ENCODE measurements around the gene ALK. TPM values are rescaled to one million over a fixed set of nuclear protein-coding genes. Genes with fewer than 3 reads are reported as not detected.

ALK gene
- total and polyA plus RNA-seq, 3 experiments from 2014 or later: not detected

DNA sequence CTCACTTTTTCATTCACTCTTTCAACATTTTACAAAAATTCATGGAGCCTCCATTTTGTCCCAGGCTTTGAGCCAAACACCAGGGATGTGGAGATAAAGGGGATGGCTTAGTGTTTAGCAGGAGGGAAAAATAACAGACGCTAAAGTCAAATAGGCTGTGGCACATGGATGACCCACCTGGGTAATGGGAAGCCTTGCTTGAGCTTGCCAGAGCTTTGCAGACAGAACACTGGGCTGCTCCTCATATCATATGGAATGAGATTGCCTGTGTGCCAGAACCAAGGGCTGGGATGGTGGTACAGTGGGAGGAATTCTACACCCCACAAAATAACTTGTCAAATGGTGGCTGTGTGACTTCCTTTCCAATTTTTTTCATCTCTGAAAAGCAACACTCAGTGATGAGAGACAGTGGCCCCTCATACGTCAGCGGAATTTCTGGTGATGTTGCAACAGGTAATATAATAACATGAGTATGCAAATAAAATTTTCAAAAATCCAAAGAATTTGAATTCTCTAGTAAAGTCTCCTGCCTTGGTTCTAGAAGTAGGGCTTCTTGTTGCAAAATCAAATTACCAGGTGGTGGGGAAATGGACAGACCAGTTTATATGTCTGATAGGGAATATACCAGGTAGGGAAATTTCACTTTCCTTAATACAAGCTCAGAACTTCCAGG is 553.3 kb downstream of the ALK start:
- Histone ChIP-seq H3K36me3 (ENCODE audit: insufficient read depth, low read length) (no peaks in the 10 kb centered on the region), H3K27ac (ENCODE audit: low read depth, low read length) (no peak overlapping the region), H3K4me1 (ENCODE audit: insufficient read depth, low read length) (no peaks in the 10 kb centered on the region), H3K27me3 (ENCODE audit: insufficient read depth, low read length, poor library complexity, severe bottlenecking) (no peaks in the 10 kb centered on the region), H3K4me3 (ENCODE audit: low read length) (no peak overlapping the region), H3K9me3 (ENCODE audit: low read length) (no peaks in the 10 kb centered on the region)
- peaks cover 13 to 56% of the 10 kb centered on the region in 2 donors for H3K27me3 Mint-ChIP-seq
- no peaks in the 10 kb centered on the region for H3K9me3 Mint-ChIP-seq
- no peak overlapping the region for H3K4me3 Mint-ChIP-seq
- DNase-seq: no peak
- CTCF ChIA-PET: no interaction called here
- H3K4me1 Mint-ChIP-seq: no peaks in the 10 kb centered on the region
- POLR2A ChIA-PET: no interaction called here
- H3K36me3 Mint-ChIP-seq: no peaks in the 10 kb centered on the region
- no peak overlapping the region for H3K27ac Mint-ChIP-seq

DNA sequence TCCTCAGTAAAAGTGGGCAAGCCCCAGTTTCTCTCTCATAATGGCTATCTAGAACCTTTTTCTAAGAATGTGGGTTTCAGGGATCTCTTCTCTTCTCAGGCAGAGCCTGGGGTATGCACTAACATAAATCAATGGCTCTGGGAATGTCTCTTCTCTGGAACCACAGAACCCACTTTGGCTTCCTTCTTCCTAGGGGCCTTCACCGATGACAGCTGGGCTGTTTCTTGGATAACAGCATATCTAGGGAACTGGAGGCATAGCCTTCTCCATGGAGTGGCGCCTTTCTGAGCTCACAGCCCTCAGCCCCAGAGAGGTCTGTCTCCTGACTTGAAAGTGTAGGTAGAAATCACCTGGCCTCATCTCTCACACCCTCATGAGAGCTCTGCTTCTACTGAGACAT is 558.3 kb downstream of the ALK start:
- Mint-ChIP-seq H3K36me3 (no peaks in the 10 kb centered on the region), H3K4me3 (peak overlapping the region in 1 of 7 donors; percentile 5), H3K27ac (peak overlapping the region in 1 of 8 donors; percentile 41), H3K4me1 (no peaks in the 10 kb centered on the region), H3K27me3 (peaks cover 11 to 42% of the 10 kb centered on the region in 2 donors), H3K9me3 (no peaks in the 10 kb centered on the region)
- POLR2A ChIA-PET: no interaction called here
- no peaks in the 10 kb centered on the region for H3K27me3 ChIP-seq (ENCODE audit: insufficient read depth, low read length, poor library complexity, severe bottlenecking)
- no peaks in the 10 kb centered on the region for H3K9me3 ChIP-seq (ENCODE audit: low read length)
- H3K27ac ChIP-seq (ENCODE audit: low read depth, low read length): no peak overlapping the region
- DNase-seq: no peak
- H3K4me3 ChIP-seq (ENCODE audit: low read length): no peak overlapping the region
- no peaks in the 10 kb centered on the region for H3K36me3 ChIP-seq (ENCODE audit: insufficient read depth, low read length)
- H3K4me1 ChIP-seq (ENCODE audit: insufficient read depth, low read length): no peaks in the 10 kb centered on the region
- CTCF ChIA-PET: no interaction called here

DNA sequence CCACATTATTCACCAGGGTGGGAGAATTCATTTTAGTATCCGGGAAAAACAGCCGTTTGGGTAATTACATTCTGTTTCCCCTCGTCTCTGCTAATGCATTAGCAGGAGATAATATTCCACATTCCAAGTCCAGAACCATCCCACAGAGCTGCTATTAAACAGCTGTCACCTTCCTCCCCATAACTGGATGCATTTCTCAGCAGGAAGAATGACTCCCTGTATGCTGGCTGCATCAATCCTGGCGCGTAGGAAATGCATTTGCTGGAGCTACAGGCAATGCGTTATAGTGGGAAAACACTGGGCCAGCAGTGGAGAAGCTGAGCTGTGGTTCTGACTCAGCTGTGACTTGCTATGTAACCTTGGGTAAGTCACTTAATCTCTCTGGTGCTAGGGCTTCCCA is 560.2 kb downstream of the ALK start:
- Histone ChIP-seq H3K9me3 (ENCODE audit: low read length) (no peaks in the 10 kb centered on the region), H3K4me3 (ENCODE audit: low read length) (no peak overlapping the region), H3K36me3 (ENCODE audit: insufficient read depth, low read length) (no peaks in the 10 kb centered on the region), H3K4me1 (ENCODE audit: insufficient read depth, low read length) (no peaks in the 10 kb centered on the region), H3K27me3 (ENCODE audit: insufficient read depth, low read length, poor library complexity, severe bottlenecking) (no peaks in the 10 kb centered on the region), H3K27ac (ENCODE audit: low read depth, low read length) (no peak overlapping the region)
- H3K27me3 Mint-ChIP-seq: peaks cover 8 to 37% of the 10 kb centered on the region in 2 donors
- DNase-seq: no peak
- H3K9me3 Mint-ChIP-seq: no peaks in the 10 kb centered on the region
- H3K36me3 Mint-ChIP-seq: no peaks in the 10 kb centered on the region
- H3K4me1 Mint-ChIP-seq: no peaks in the 10 kb centered on the region
- no peak overlapping the region for H3K27ac Mint-ChIP-seq
- POLR2A ChIA-PET: no interaction called here
- no peak overlapping the region for H3K4me3 Mint-ChIP-seq
- CTCF ChIA-PET: no interaction called here

DNA sequence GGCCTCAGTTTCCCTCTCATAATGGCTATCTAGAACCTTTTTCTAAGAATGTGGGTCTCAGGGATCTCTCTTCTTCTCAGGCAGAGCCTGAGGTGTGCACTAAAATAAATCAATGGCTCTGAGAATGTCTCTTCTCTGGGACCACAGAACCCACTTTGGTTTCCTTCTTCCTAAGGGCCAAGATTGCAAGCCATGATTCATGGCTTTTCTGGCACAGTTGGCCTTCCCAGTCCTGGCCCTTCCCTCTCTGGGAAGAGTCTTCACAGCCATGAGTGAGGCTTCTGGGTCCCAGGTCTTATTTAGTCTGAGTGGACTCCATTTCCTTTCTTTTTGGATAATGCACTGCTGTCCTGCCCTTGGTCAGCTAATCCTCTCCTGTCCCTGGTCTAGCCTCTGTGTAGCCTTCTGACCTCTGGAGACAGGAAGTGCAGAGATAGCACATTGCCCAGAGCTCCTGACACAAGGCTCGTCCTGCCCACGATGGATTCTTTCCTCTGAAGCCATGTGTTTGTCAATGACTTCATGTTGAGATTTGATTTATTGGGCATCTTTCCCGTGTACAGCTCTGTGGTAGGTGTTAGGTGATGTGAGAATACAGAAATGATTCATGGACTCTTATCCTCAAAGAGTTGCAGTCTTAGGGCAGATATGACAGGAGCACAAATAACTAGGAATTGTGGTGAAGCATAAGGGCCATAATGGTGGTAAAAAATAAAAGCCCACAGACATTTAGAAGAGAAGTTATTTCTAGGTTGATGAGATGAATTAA is 561.2 kb downstream of the ALK start:
- H3K4me1 ChIP-seq (ENCODE audit: insufficient read depth, low read length): no peaks in the 10 kb centered on the region
- no peak overlapping the region for H3K4me3 ChIP-seq (ENCODE audit: low read length)
- no peaks in the 10 kb centered on the region for H3K9me3 ChIP-seq (ENCODE audit: low read length)
- CTCF ChIA-PET: no interaction called here
- no peaks in the 10 kb centered on the region for H3K27me3 ChIP-seq (ENCODE audit: insufficient read depth, low read length, poor library complexity, severe bottlenecking)
- H3K27ac ChIP-seq (ENCODE audit: low read depth, low read length): no peak overlapping the region
- Mint-ChIP-seq H3K27ac (no peak overlapping the region), H3K4me3 (no peak overlapping the region), H3K4me1 (no peaks in the 10 kb centered on the region), H3K9me3 (no peaks in the 10 kb centered on the region), H3K36me3 (no peaks in the 10 kb centered on the region), H3K27me3 (peaks cover 7 to 27% of the 10 kb centered on the region in 2 donors)
- DNase-seq: no peak
- no peaks in the 10 kb centered on the region for H3K36me3 ChIP-seq (ENCODE audit: insufficient read depth, low read length)
- POLR2A ChIA-PET: no interaction called here

DNA sequence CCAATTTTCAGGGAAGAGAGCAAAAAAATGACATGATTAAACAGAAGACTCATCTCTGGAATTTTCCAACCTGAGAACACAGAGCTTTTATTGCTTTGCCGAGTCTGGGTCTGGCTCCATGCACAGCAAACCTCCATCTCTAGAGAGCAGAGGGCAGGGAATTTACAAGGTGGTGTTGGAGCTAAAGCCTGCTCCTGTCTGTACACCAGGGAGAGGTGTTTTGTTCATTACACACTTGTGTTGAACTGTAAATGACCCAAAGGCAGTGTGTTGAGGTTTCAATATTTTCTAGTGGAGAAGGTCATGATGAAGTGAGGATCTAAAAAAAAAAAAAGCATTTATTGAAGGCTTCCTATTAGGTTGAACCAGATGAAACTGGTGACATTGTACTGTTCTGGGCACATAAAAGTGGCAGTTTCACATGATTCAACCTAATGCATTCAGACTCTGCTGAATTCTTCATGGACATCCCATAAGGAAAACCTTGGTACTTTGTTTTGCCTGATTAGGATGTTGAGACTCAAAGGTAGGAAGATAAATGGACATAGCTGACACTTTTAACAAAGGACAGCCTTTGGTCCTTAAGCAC is 567.9 kb downstream of the ALK start:
- H3K27ac Mint-ChIP-seq: no peak overlapping the region
- H3K27ac ChIP-seq (ENCODE audit: low read depth, low read length): no peak overlapping the region
- peaks cover 4 to 18% of the 10 kb centered on the region in 2 donors for H3K27me3 Mint-ChIP-seq
- H3K36me3 ChIP-seq (ENCODE audit: insufficient read depth, low read length): no peaks in the 10 kb centered on the region
- H3K36me3 Mint-ChIP-seq: no peaks in the 10 kb centered on the region
- H3K27me3 ChIP-seq (ENCODE audit: insufficient read depth, low read length, poor library complexity, severe bottlenecking): no peaks in the 10 kb centered on the region
- H3K9me3 Mint-ChIP-seq: no peaks in the 10 kb centered on the region
- no peaks in the 10 kb centered on the region for H3K4me1 ChIP-seq (ENCODE audit: insufficient read depth, low read length)
- POLR2A ChIA-PET: no interaction called here
- H3K4me3 Mint-ChIP-seq: no peak overlapping the region
- DNase-seq: no peak
- no peaks in the 10 kb centered on the region for H3K9me3 ChIP-seq (ENCODE audit: low read length)
- H3K4me1 Mint-ChIP-seq: no peaks in the 10 kb centered on the region
- CTCF ChIA-PET: no interaction called here
- no peak overlapping the region for H3K4me3 ChIP-seq (ENCODE audit: low read length)

DNA sequence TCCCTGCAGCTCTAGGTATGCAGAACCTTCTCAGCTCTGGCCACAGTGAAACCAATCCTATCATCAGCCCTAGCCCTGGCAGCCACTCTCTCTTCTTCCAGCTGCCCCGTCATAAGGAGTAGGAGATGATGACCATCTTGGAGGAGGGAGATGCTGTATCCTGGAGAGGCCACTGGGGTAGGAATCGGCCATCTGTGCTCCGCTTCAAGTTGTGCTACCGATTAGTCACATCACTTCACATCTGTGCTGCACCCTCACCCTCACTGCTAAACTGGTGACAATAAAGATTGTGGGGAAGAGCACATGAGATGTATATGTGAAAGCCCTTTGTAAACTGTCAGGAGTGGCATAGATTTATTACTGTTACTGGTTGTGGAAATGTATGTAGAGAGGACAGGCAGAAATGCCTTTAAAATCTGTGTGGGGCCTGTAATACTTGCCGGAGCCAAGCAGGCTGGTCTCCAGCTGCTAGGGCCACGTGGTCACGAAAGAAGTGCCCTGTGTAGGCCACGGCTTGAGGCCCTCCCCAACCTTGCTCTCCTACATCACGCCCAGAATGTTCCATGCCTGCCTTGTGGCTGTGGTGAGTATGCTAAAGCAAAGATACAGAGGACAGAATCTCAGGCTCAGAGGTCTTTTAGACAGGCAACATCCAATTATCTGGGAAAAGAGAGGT is 569.3 kb downstream of the ALK start:
- ChIA-PET CTCF (no interaction called here), POLR2A (no interaction called here)
- Mint-ChIP-seq H3K9me3 (no peaks in the 10 kb centered on the region), H3K36me3 (no peaks in the 10 kb centered on the region), H3K27me3 (peaks cover 4 to 26% of the 10 kb centered on the region in 2 donors), H3K4me3 (no peak overlapping the region), H3K27ac (no peak overlapping the region), H3K4me1 (no peaks in the 10 kb centered on the region)
- Histone ChIP-seq H3K9me3 (ENCODE audit: low read length) (no peaks in the 10 kb centered on the region), H3K36me3 (ENCODE audit: insufficient read depth, low read length) (no peaks in the 10 kb centered on the region), H3K27ac (ENCODE audit: low read depth, low read length) (no peak overlapping the region), H3K4me1 (ENCODE audit: insufficient read depth, low read length) (no peaks in the 10 kb centered on the region), H3K27me3 (ENCODE audit: insufficient read depth, low read length, poor library complexity, severe bottlenecking) (no peaks in the 10 kb centered on the region), H3K4me3 (ENCODE audit: low read length) (no peak overlapping the region)
- DNase-seq: no peak

DNA sequence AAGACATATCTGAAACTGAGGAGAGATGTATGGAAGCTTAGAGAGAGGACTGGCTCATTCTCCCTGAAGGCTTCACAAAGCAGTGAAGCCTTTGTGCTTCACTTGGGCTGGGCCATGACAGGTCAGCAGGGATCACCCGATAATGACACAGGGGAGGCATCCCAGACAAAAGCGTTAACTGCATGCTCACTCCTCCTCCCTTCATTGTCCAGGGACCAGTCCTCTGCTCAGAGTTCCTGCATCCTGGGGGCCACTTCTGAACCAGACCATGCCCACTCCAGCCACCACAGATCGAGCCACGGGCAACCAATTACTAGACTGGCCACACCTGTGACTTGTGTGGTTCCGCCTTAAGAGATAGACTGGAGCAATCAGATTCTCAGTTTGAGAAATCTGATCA is 570.1 kb downstream of the ALK start:
- Mint-ChIP-seq H3K36me3 (no peaks in the 10 kb centered on the region), H3K9me3 (no peaks in the 10 kb centered on the region), H3K4me3 (no peak overlapping the region), H3K27ac (no peak overlapping the region), H3K27me3 (peaks cover 4 to 33% of the 10 kb centered on the region in 2 donors), H3K4me1 (no peaks in the 10 kb centered on the region)
- Histone ChIP-seq H3K4me3 (ENCODE audit: low read length) (no peak overlapping the region), H3K27me3 (ENCODE audit: insufficient read depth, low read length, poor library complexity, severe bottlenecking) (no peaks in the 10 kb centered on the region), H3K36me3 (ENCODE audit: insufficient read depth, low read length) (no peaks in the 10 kb centered on the region), H3K27ac (ENCODE audit: low read depth, low read length) (no peak overlapping the region), H3K4me1 (ENCODE audit: insufficient read depth, low read length) (no peaks in the 10 kb centered on the region), H3K9me3 (ENCODE audit: low read length) (no peaks in the 10 kb centered on the region)
- DNase-seq: no peak
- POLR2A ChIA-PET: no interaction called here
- CTCF ChIA-PET: no interaction called here

DNA sequence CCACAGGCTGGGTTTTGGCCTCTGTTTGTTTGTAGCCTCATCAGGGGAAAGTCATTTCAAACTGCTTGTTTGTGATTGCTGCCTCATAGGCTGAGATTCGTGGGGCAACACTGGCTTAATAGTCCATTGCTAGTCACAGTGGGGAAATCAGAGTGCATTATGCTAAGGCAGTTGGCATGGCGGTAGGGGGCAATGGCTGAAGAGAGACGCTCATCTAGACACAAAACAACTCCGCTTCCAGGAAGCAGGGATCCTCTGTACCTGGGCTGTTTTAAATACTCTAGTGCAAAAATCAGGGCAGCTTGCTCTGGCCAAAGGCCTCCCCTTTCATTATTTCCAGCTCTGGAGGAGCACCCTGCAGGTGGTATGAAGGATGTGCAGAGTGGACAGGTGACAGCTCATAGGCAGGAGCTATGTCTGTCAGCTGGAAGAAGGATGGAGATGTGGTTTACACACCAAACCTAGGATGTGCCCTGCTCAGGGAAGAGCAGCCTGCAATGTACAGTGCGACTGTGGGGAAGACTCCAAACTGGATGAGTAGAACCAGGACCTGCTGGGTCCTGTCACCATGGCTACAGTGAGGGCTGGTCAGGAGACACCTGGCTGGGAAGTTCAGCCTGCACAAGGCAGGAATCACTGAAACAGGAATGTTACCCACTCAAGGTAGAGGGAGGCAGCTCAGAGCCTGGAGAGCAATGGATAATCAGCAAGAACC is 571.9 kb downstream of the ALK start:
- no peaks in the 10 kb centered on the region for H3K4me1 ChIP-seq (ENCODE audit: insufficient read depth, low read length)
- ChIA-PET POLR2A (no interaction called here), CTCF (no interaction called here)
- no peak overlapping the region for H3K27ac Mint-ChIP-seq
- no peaks in the 10 kb centered on the region for H3K36me3 ChIP-seq (ENCODE audit: insufficient read depth, low read length)
- H3K4me3 ChIP-seq (ENCODE audit: low read length): no peak overlapping the region
- H3K4me3 Mint-ChIP-seq: no peak overlapping the region
- H3K4me1 Mint-ChIP-seq: no peaks in the 10 kb centered on the region
- peaks cover 2 to 42% of the 10 kb centered on the region in 2 donors for H3K27me3 Mint-ChIP-seq
- H3K36me3 Mint-ChIP-seq: no peaks in the 10 kb centered on the region
- H3K9me3 Mint-ChIP-seq: no peaks in the 10 kb centered on the region
- H3K27me3 ChIP-seq (ENCODE audit: insufficient read depth, low read length, poor library complexity, severe bottlenecking): no peaks in the 10 kb centered on the region
- H3K9me3 ChIP-seq (ENCODE audit: low read length): no peaks in the 10 kb centered on the region
- no peak overlapping the region for H3K27ac ChIP-seq (ENCODE audit: low read depth, low read length)
- DNase-seq: no peak
